Calu3 (cell line): ENCODE data around the gene CHMP2B. TPM values are rescaled to one million over a fixed set of nuclear protein-coding genes. Genes with fewer than 3 reads are reported as not detected.

Experiments
- BruUV-seq: library from RNA; stranded (reverse); fragments of 400-500 nt; replicated peaks from 2 replicates; lab custom pipeline; 2021; lab: Mats Ljungman, UMichigan
- CTCF ChIA-PET: fragments of 300-600 bp; sonication (Branson Sonifier 250); formaldehyde crosslinking; loops from one replicate; lab custom pipeline; 2022; ENCODE audit warnings: antibody characterized with exemption; lab: Charles Lee
- DNase-seq: peaks from one replicate; pipeline ENCODE4 v3.0.0; 2022
- H3K27ac Mint-ChIP-seq: one replicate; pipeline ENCODE4 v1.8.0; 2022; ENCODE audit warnings: mixed read lengths; ENCODE audit not compliant: unreplicated experiment
- H3K27me3 Mint-ChIP-seq: one replicate; pipeline ENCODE4 v1.8.0; 2022; ENCODE audit warnings: mixed read lengths; ENCODE audit not compliant: unreplicated experiment
- H3K36me3 Mint-ChIP-seq: one replicate; pipeline ENCODE4 v1.8.0; 2022; ENCODE audit warnings: mild to moderate bottlenecking, moderate library complexity, mixed read lengths; ENCODE audit not compliant: insufficient read depth, unreplicated experiment
- H3K4me1 Mint-ChIP-seq: one replicate; pipeline ENCODE4 v1.8.0; 2022; ENCODE audit warnings: mild to moderate bottlenecking, low read depth, mixed read lengths; ENCODE audit not compliant: unreplicated experiment
- H3K4me3 Mint-ChIP-seq: one replicate; pipeline ENCODE4 v1.8.0; 2022; ENCODE audit warnings: mild to moderate bottlenecking, low read depth, moderate library complexity, mixed read lengths; ENCODE audit not compliant: unreplicated experiment
- H3K9me3 Mint-ChIP-seq: one replicate; pipeline ENCODE4 v1.8.0; 2022; ENCODE audit warnings: low read depth, mixed read lengths; ENCODE audit not compliant: unreplicated experiment
- intact Hi-C: fragments of 100-400 bp; cut with micrococcal nuclease; formaldehyde crosslinking; loops from one replicate; pipeline ENCODE4 v1.10.0; 2022; ENCODE audit not compliant: unreplicated experiment
- total RNA-seq: library from RNA; stranded (reverse); gene quantifications from 2 replicates; pipeline ENCODE4 v1.2.3, GENCODE V29; 2022
- TF ChIP-seq, protein P1 (sequence below): fragments of 200-600 bp; IDR thresholded peaks from one replicate; pipeline ENCODE4 v1.8.0; 2022; ENCODE audit warnings: antibody characterized with exemption; ENCODE audit not compliant: unreplicated experiment

Gene CHMP2B
- total RNA-seq, 1 experiment from 2014 or later, result 58.8 TPM

DNA sequence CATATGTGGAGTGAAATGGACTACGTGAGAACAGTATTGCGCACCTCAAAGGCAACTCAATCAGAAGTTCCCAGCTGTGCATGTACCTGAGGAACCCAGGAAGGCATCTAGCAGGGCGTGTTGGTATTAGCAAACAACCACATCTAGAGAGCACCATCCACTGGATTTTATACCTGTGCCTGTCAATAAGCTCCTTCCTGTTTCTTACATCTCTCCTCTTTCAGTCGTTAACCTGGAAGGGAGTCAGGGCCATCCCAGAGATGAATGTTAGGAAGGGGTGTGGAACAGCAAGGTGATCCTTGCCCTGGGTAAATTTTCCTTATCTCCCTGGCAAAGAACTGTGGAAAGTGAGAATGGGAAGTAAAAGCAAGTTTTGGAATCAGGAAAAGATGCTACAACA lies 29.6 kb upstream of the CHMP2B start:
- Mint-ChIP-seq H3K4me3 (no peak overlapping the region), H3K27me3 (no peaks in the 10 kb centered on the region), H3K27ac (no peak overlapping the region), H3K4me1 (peaks cover 10% of the 10 kb centered on the region), H3K36me3 (no peaks in the 10 kb centered on the region), H3K9me3 (peaks cover 3% of the 10 kb centered on the region)
- no TSS peak for BruUV-seq
- intact Hi-C loops, result no loop called here
- CTCF ChIA-PET, result no interaction called here
- TF ChIP-seq, protein P1, sequence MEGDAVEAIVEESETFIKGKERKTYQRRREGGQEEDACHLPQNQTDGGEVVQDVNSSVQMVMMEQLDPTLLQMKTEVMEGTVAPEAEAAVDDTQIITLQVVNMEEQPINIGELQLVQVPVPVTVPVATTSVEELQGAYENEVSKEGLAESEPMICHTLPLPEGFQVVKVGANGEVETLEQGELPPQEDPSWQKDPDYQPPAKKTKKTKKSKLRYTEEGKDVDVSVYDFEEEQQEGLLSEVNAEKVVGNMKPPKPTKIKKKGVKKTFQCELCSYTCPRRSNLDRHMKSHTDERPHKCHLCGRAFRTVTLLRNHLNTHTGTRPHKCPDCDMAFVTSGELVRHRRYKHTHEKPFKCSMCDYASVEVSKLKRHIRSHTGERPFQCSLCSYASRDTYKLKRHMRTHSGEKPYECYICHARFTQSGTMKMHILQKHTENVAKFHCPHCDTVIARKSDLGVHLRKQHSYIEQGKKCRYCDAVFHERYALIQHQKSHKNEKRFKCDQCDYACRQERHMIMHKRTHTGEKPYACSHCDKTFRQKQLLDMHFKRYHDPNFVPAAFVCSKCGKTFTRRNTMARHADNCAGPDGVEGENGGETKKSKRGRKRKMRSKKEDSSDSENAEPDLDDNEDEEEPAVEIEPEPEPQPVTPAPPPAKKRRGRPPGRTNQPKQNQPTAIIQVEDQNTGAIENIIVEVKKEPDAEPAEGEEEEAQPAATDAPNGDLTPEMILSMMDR, result no peak
- no peak for DNase-seq

DNA sequence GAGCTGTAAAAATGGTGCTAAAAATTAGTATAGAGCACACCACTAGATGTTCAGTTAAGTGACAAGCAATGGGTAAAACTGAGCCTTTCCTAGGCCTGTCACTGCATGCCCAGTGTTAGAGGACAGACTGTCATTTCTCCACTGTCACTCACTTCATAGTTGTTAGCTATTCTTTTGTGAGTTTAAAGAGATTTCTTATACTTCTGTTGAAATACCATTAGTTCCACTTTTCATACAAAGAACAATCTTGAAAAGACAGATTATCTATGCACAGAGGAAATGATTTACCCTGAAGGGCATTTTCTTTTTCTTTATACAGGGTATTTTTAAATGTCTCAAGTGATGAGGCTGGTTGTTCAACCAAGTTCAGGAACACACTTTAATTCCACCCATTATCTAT lies 28.3 kb upstream of the CHMP2B start:
- TF ChIP-seq, protein P1, result no peak
- H3K4me3 Mint-ChIP-seq, result no peak overlapping the region
- no peaks in the 10 kb centered on the region for H3K36me3 Mint-ChIP-seq
- H3K9me3 Mint-ChIP-seq, result peaks cover 3% of the 10 kb centered on the region
- CTCF ChIA-PET, result no interaction called here
- no TSS peak for BruUV-seq
- no peaks in the 10 kb centered on the region for H3K27me3 Mint-ChIP-seq
- no peak for DNase-seq
- no peak overlapping the region for H3K27ac Mint-ChIP-seq
- peaks cover 10% of the 10 kb centered on the region for H3K4me1 Mint-ChIP-seq
- intact Hi-C loops, result no loop called here

DNA sequence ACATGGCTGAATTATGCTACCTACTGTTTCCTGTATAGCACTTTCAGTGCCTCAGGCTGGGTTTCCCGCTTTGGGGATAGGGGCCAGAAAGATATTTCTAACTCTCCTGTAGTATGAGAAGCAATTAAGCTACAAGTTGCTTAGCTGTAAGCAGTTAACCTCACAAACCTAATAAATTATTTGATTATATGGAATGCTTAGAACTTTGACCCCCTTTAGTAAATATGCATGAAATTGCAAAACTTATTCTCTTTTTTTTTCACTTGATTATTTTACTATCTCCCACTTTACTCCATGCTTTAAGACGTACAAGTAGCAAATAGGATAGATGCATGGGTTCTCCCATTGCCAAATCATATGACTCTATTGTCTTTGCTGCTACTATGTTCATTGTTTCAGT lies 27.5 kb upstream of the CHMP2B start:
- Mint-ChIP-seq H3K36me3 (no peaks in the 10 kb centered on the region), H3K9me3 (peaks cover 3% of the 10 kb centered on the region), H3K27ac (no peak overlapping the region), H3K27me3 (no peaks in the 10 kb centered on the region), H3K4me3 (no peak overlapping the region), H3K4me1 (peaks cover 10% of the 10 kb centered on the region)
- TF ChIP-seq, protein P1, result no peak
- intact Hi-C loops, result no loop called here
- no TSS peak for BruUV-seq
- CTCF ChIA-PET, result no interaction called here
- DNase-seq, result no peak

DNA sequence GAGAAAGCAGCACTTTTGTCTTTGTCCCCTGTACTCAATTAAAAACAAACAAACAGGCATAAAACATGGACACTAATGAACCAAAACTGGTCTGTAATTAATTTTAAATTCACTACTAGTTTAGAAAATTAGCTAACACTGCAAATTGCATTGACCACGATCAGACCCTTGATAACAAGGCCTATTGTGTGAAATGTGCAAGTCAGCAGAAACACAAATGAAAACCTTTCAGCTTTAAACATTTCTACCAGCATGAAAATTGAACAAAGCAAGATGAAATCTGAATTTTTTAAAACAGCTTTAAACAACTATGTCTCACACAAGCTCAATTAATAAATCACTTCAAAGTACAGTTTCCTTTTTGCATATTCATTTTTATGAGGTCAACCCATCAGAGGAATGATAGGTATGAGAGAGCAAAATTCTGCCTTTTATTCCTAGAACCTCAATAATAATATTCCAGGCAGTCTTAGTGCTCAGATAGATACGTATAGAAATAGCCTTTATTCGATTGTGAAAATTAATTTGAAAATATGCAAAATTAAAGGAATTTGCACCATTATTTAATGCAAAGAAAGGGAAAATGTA lies 27.0 kb upstream of the CHMP2B start:
- H3K27ac Mint-ChIP-seq, result no peak overlapping the region
- DNase-seq, result no peak
- CTCF ChIA-PET, result no interaction called here
- no peaks in the 10 kb centered on the region for H3K36me3 Mint-ChIP-seq
- no peak overlapping the region for H3K4me3 Mint-ChIP-seq
- H3K4me1 Mint-ChIP-seq, result peaks cover 10% of the 10 kb centered on the region
- intact Hi-C loops, result no loop called here
- H3K9me3 Mint-ChIP-seq, result peaks cover 3% of the 10 kb centered on the region
- TF ChIP-seq, protein P1, result no peak
- no peaks in the 10 kb centered on the region for H3K27me3 Mint-ChIP-seq
- no TSS peak for BruUV-seq
